GM23338 (cell line): ENCODE data around the gene NKX3-2. TPM values are rescaled to one million over a fixed set of nuclear protein-coding genes. Genes with fewer than 3 reads are reported as not detected.

Source experiments
- ATAC-seq: fragments of 200-7000 bp; cut with Tn5 transposase; 3 replicates; pipeline ENCODE4 v1.9.1; 2020
- DNase-seq: peaks from one replicate; pipeline ENCODE4 v3.0.0-alpha.2; 2015; ENCODE audit warnings: low spot score
- H2AFZ ChIP-seq: fragments of 200-600 bp; sonication (generic); 2 replicates; pipeline ENCODE4 v1.8.0; 2016; ENCODE audit warnings: antibody characterized with exemption, mild to moderate bottlenecking, moderate library complexity
- H3F3A ChIP-seq: fragments of 200-600 bp; sonication (generic); replicated peaks from 2 replicates; pipeline ENCODE4 v1.8.0; 2017; ENCODE audit warnings: antibody characterized with exemption, mixed run types, low read depth
- H3K27ac ChIP-seq: fragments of 200-600 bp; sonication (generic); 2 replicates; pipeline ENCODE4 v1.6.1; 2016; ENCODE audit warnings: low read depth
- H3K27me3 ChIP-seq: fragments of 200-600 bp; sonication (generic); 2 replicates; pipeline ENCODE4 v1.8.0; 2016; ENCODE audit warnings: mild to moderate bottlenecking, mixed run types, moderate library complexity; ENCODE audit not compliant: insufficient read depth
- H3K36me3 ChIP-seq: fragments of 200-600 bp; sonication (generic); 2 replicates; pipeline ENCODE4 v1.8.0; 2016; ENCODE audit warnings: mild to moderate bottlenecking; ENCODE audit not compliant: insufficient read depth
- H3K4me1 ChIP-seq: fragments of 200-600 bp; sonication (generic); 2 replicates; pipeline ENCODE4 v1.8.0; 2016; ENCODE audit warnings: mild to moderate bottlenecking, moderate library complexity; ENCODE audit not compliant: insufficient read depth
- H3K4me2 ChIP-seq: fragments of 200-600 bp; sonication (generic); 2 replicates; pipeline ENCODE4 v1.7.1; 2017; ENCODE audit warnings: mixed run types
- H3K4me3 ChIP-seq: fragments of 200-600 bp; sonication (generic); 2 replicates; pipeline ENCODE4 v1.6.1; 2016; ENCODE audit warnings: mixed run types
- H3K79me2 ChIP-seq: fragments of 200-600 bp; sonication (generic); replicated peaks from 2 replicates; pipeline ENCODE4 v1.8.0; 2017; ENCODE audit warnings: mild to moderate bottlenecking; ENCODE audit not compliant: insufficient read depth
- H3K9me2 ChIP-seq: fragments of 200-600 bp; sonication (generic); 2 replicates; pipeline ENCODE4 v1.8.0; 2017; ENCODE audit not compliant: insufficient read depth
- H4K20me1 ChIP-seq: fragments of 200-600 bp; sonication (generic); replicated peaks from 2 replicates; pipeline ENCODE4 v1.8.0; 2017; ENCODE audit warnings: mild to moderate bottlenecking; ENCODE audit not compliant: insufficient read depth
- H3K27ac Mint-ChIP-seq: 2 replicates; pipeline ENCODE4 v1.8.0; 2020; ENCODE audit warnings: inconsistent platforms, mild to moderate bottlenecking, moderate library complexity, mixed read lengths
- H3K27me3 Mint-ChIP-seq: 3 replicates; pipeline ENCODE4 v1.8.0; 2022; ENCODE audit warnings: low read depth, mild to moderate bottlenecking, moderate library complexity, mixed read lengths, inconsistent platforms; ENCODE audit not compliant: insufficient read depth, poor library complexity
- H3K36me3 Mint-ChIP-seq: 3 replicates; pipeline ENCODE4 v1.8.0; 2021; ENCODE audit warnings: low read depth, mild to moderate bottlenecking, inconsistent platforms, moderate library complexity, mixed read lengths
- H3K4me1 Mint-ChIP-seq: 3 replicates; pipeline ENCODE4 v1.8.0; 2020; ENCODE audit warnings: mild to moderate bottlenecking, inconsistent platforms, mixed read lengths
- H3K4me3 Mint-ChIP-seq: 3 replicates; pipeline ENCODE4 v1.8.0; 2021; ENCODE audit warnings: moderate library complexity, mild to moderate bottlenecking, inconsistent platforms, mixed read lengths
- H3K9me3 Mint-ChIP-seq: 3 replicates; pipeline ENCODE4 v1.8.0; 2020; ENCODE audit warnings: moderate library complexity, mild to moderate bottlenecking, inconsistent platforms, mixed read lengths
- CREB1 ChIP-seq: fragments of 250-450 bp; sonication (Bioruptor Pico); IDR thresholded peaks from 2 replicates; pipeline ENCODE4 v1.5.0; 2020; ENCODE audit warnings: low read depth, mild to moderate bottlenecking, moderate library complexity
- NANOG ChIP-seq: IDR thresholded peaks from 2 replicates; pipeline ENCODE4 v1.6.1; 2016; ENCODE audit warnings: antibody characterized with exemption, borderline replicate concordance
- POLR2AphosphoS5 ChIP-seq: IDR thresholded peaks from 2 replicates; pipeline ENCODE4 v1.6.1; 2016; ENCODE audit warnings: antibody characterized with exemption, low read depth
- ZNF114 ChIP-seq: fragments of 250-450 bp; sonication (Bioruptor Pico); IDR thresholded peaks from 2 replicates; pipeline ENCODE4 v1.5.0; 2020; ENCODE audit warnings: mild to moderate bottlenecking, moderate library complexity
- ZNF331 ChIP-seq: fragments of 250-450 bp; sonication (Bioruptor Pico); IDR thresholded peaks from 2 replicates; pipeline ENCODE4 v1.5.0; 2020; ENCODE audit warnings: low read depth, mild to moderate bottlenecking, moderate library complexity
- polyA plus RNA-seq: library from polyadenylated mRNA; unstranded; fragments of >200 nt; fragmentation: Nextera tagmentation; extraction: Ambion mirVana; gene quantifications from 2 replicates; pipeline ENCODE4 v1.2.1, GENCODE V29; 2016
- total RNA-seq: library from RNA; depleted of rRNA; stranded (reverse); fragments of >200 nt; shearing (Covaris generic); gene quantifications from 2 replicates; pipeline ENCODE4 v1.2.3, GENCODE V29; 2014
- TF ChIP-seq, protein P1 (sequence below), 2 experiments: fragments of 200-600 bp in 1 of 2; sonication (generic) in 1 of 2; conservative IDR thresholded peaks; 2 replicates each; pipeline versions ENCODE4 v1.5.1 to v1.6.1; 2016 to 2017; ENCODE audit warnings: antibody characterized with exemption in 2 of 2, low read depth in 2 of 2, mild to moderate bottlenecking in 2 of 2, moderate library complexity in 1 of 2
- TF ChIP-seq, protein P2 (sequence below): fragments of 250-450 bp; sonication (Bioruptor Pico); IDR thresholded peaks from 2 replicates; pipeline ENCODE4 v1.5.0; 2020; ENCODE audit warnings: mild to moderate bottlenecking, moderate library complexity
- TF ChIP-seq, protein P3 (sequence below): IDR thresholded peaks from one replicate; pipeline ENCODE4 v1.6.1; 2018; ENCODE audit warnings: antibody characterized with exemption; ENCODE audit not compliant: unreplicated experiment

Gene NKX3-2
- total and polyA plus RNA-seq, 2 experiments from 2014 or later, result 0.14 TPM; not detected in 1

DNA sequence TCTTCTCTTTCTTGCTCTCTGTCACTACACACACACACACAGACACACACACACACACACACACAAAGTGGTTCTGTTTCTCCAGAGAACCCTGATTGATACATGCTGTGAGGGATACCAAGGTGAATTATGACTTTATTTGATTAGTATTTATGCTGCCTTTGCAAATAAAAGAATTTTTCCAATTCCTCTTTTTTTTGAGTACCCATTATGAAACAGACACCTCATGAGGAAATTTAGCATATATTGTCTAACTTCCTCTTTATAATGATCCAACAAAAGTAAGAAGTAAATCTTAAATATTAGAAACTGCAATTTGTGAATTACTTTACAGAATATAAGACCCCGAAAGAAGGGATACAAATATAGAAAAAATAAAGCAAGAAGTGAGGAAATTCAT lies 45.8 kb downstream of the NKX3-2 start:
- H2AFZ ChIP-seq, result no peak overlapping the region
- no peaks in the 10 kb centered on the region for H3K36me3 Mint-ChIP-seq
- no peak for ATAC-seq
- H3K4me3 ChIP-seq, result no peak overlapping the region
- peaks cover 3% of the 10 kb centered on the region; the same call in 2 of the 3 replicates for H3K4me1 Mint-ChIP-seq
- no peaks in the 10 kb centered on the region for H4K20me1 ChIP-seq
- H3F3A ChIP-seq, result no peaks in the 10 kb centered on the region
- no peak overlapping the region for H3K27ac ChIP-seq
- no peaks in the 10 kb centered on the region for H3K9me3 Mint-ChIP-seq
- H3K27ac Mint-ChIP-seq, result no peak overlapping the region; the same call in 1 of the 2 replicates
- H3K27me3 ChIP-seq, result no peaks in the 10 kb centered on the region
- no peaks in the 10 kb centered on the region for H3K79me2 ChIP-seq
- DNase-seq, result no peak
- no peaks in the 10 kb centered on the region for H3K36me3 ChIP-seq
- no peaks in the 10 kb centered on the region for H3K4me1 ChIP-seq
- no peaks in the 10 kb centered on the region for H3K9me2 ChIP-seq
- H3K4me3 Mint-ChIP-seq, result no peak overlapping the region
- TF ChIP-seq CREB1 (no peak), POLR2AphosphoS5 (no peak), NANOG (no peak), ZNF114 (CRISPR knock-in tag) (no peak), ZNF331 (CRISPR knock-in tag) (no peak)
- TF ChIP-seq, protein P1, sequence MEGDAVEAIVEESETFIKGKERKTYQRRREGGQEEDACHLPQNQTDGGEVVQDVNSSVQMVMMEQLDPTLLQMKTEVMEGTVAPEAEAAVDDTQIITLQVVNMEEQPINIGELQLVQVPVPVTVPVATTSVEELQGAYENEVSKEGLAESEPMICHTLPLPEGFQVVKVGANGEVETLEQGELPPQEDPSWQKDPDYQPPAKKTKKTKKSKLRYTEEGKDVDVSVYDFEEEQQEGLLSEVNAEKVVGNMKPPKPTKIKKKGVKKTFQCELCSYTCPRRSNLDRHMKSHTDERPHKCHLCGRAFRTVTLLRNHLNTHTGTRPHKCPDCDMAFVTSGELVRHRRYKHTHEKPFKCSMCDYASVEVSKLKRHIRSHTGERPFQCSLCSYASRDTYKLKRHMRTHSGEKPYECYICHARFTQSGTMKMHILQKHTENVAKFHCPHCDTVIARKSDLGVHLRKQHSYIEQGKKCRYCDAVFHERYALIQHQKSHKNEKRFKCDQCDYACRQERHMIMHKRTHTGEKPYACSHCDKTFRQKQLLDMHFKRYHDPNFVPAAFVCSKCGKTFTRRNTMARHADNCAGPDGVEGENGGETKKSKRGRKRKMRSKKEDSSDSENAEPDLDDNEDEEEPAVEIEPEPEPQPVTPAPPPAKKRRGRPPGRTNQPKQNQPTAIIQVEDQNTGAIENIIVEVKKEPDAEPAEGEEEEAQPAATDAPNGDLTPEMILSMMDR (conservative IDR thresholded peaks at IDR 0.05; ENCODE audit: low read depth in 2 of 2), result no peak
- TF ChIP-seq, protein P2, sequence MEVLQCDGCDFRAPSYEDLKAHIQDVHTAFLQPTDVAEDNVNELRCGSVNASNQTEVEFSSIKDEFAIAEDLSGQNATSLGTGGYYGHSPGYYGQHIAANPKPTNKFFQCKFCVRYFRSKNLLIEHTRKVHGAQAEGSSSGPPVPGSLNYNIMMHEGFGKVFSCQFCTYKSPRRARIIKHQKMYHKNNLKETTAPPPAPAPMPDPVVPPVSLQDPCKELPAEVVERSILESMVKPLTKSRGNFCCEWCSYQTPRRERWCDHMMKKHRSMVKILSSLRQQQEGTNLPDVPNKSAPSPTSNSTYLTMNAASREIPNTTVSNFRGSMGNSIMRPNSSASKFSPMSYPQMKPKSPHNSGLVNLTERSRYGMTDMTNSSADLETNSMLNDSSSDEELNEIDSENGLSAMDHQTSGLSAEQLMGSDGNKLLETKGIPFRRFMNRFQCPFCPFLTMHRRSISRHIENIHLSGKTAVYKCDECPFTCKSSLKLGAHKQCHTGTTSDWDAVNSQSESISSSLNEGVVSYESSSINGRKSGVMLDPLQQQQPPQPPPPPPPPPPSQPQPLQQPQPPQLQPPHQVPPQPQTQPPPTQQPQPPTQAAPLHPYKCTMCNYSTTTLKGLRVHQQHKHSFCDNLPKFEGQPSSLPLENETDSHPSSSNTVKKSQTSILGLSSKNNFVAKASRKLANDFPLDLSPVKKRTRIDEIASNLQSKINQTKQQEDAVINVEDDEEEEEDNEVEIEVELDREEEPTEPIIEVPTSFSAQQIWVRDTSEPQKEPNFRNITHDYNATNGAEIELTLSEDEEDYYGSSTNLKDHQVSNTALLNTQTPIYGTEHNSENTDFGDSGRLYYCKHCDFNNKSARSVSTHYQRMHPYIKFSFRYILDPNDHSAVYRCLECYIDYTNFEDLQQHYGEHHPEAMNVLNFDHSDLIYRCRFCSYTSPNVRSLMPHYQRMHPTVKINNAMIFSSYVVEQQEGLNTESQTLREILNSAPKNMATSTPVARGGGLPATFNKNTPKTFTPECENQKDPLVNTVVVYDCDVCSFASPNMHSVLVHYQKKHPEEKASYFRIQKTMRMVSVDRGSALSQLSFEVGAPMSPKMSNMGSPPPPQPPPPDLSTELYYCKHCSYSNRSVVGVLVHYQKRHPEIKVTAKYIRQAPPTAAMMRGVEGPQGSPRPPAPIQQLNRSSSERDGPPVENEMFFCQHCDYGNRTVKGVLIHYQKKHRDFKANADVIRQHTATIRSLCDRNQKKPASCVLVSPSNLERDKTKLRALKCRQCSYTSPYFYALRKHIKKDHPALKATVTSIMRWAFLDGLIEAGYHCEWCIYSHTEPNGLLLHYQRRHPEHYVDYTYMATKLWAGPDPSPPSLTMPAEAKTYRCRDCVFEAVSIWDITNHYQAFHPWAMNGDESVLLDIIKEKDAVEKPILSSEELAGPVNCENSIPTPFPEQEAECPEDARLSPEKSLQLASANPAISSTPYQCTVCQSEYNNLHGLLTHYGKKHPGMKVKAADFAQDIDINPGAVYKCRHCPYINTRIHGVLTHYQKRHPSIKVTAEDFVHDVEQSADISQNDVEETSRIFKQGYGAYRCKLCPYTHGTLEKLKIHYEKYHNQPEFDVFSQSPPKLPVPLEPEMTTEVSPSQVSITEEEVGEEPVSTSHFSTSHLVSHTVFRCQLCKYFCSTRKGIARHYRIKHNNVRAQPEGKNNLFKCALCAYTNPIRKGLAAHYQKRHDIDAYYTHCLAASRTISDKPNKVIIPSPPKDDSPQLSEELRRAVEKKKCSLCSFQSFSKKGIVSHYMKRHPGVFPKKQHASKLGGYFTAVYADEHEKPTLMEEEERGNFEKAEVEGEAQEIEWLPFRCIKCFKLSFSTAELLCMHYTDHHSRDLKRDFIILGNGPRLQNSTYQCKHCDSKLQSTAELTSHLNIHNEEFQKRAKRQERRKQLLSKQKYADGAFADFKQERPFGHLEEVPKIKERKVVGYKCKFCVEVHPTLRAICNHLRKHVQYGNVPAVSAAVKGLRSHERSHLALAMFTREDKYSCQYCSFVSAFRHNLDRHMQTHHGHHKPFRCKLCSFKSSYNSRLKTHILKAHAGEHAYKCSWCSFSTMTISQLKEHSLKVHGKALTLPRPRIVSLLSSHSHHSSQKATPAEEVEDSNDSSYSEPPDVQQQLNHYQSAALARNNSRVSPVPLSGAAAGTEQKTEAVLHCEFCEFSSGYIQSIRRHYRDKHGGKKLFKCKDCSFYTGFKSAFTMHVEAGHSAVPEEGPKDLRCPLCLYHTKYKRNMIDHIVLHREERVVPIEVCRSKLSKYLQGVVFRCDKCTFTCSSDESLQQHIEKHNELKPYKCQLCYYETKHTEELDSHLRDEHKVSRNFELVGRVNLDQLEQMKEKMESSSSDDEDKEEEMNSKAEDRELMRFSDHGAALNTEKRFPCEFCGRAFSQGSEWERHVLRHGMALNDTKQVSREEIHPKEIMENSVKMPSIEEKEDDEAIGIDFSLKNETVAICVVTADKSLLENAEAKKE (CRISPR knock-in tag), result no peak
- TF ChIP-seq, protein P3, sequence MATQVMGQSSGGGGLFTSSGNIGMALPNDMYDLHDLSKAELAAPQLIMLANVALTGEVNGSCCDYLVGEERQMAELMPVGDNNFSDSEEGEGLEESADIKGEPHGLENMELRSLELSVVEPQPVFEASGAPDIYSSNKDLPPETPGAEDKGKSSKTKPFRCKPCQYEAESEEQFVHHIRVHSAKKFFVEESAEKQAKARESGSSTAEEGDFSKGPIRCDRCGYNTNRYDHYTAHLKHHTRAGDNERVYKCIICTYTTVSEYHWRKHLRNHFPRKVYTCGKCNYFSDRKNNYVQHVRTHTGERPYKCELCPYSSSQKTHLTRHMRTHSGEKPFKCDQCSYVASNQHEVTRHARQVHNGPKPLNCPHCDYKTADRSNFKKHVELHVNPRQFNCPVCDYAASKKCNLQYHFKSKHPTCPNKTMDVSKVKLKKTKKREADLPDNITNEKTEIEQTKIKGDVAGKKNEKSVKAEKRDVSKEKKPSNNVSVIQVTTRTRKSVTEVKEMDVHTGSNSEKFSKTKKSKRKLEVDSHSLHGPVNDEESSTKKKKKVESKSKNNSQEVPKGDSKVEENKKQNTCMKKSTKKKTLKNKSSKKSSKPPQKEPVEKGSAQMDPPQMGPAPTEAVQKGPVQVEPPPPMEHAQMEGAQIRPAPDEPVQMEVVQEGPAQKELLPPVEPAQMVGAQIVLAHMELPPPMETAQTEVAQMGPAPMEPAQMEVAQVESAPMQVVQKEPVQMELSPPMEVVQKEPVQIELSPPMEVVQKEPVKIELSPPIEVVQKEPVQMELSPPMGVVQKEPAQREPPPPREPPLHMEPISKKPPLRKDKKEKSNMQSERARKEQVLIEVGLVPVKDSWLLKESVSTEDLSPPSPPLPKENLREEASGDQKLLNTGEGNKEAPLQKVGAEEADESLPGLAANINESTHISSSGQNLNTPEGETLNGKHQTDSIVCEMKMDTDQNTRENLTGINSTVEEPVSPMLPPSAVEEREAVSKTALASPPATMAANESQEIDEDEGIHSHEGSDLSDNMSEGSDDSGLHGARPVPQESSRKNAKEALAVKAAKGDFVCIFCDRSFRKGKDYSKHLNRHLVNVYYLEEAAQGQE, result no peak
- H3K27me3 Mint-ChIP-seq, result peaks cover 2% of the 10 kb centered on the region
- no peak overlapping the region for H3K4me2 ChIP-seq
